Measurements from ENCODE around the gene TDRD7.
A peak's percentile ranks its signal among the peaks of the same experiment; 100 is the strongest.

Gene TDRD7

DNA sequence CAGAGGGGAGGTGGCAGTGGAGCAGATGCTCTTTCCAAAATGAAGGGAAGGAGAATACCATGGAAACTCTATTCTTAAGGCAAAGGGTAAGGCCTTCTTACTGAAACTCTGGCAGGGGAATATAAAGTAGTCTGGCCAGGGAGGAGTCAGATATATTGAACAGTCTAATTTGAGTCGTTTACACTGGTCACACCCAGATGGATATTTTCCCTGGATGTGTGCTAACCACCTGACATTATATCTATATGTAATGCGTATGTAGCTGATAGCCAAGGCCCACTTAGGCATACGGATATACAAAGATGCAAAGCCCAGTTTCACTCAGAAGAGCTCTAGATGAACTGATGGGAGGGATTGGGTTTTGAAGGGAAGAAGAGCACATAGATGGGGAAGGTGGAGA, 7.0 kb downstream of the TDRD7 start:
- H3K9me3 ChIP-seq (ENCODE audit: insufficient read depth, low read depth, low read length) = no peaks in the 10 kb centered on the region
- H3K36me3 ChIP-seq (ENCODE audit: control insufficient read depth in 1 of 2, insufficient read depth in 2 of 2, low read length in 2 of 2) = no peaks in the 10 kb centered on the region
- no peak overlapping the region for H4K12ac ChIP-seq (ENCODE audit: low read depth, low read length)
- H2AK5ac ChIP-seq (ENCODE audit: low read length) = no peak overlapping the region
- no peaks in the 10 kb centered on the region for H3K79me1 ChIP-seq (ENCODE audit: low read length)
- no peak overlapping the region for H2BK5ac ChIP-seq (ENCODE audit: low read depth, low read length, poor library complexity)
- no peak overlapping the region for H3K4me3 ChIP-seq (ENCODE audit: low read depth, low read length)
- no peaks in the 10 kb centered on the region for H3K79me2 ChIP-seq (ENCODE audit: control insufficient read depth, insufficient read depth, low read length, poor library complexity)
- no peak overlapping the region for H4K91ac ChIP-seq (ENCODE audit: low read depth, low read length)
- no peak overlapping the region for H2AFZ ChIP-seq (ENCODE audit: insufficient read depth, low read length, poor library complexity)
- H3K27ac ChIP-seq (ENCODE audit: low read depth, low read length) = no peak overlapping the region
- H3K9ac ChIP-seq (ENCODE audit: low read length) = no peak overlapping the region
- H3K18ac ChIP-seq (ENCODE audit: low read length) = no peak overlapping the region
- H3K23ac ChIP-seq (ENCODE audit: low read length) = no peak overlapping the region
- no CpG with 5 or more reads among the region's 3 CpGs for WGBS (ENCODE audit: extremely low coverage, insufficient coverage, insufficient read length)
- H3K4me2 ChIP-seq (ENCODE audit: low read length) = no peak overlapping the region
- H3K4ac ChIP-seq (ENCODE audit: low read depth, low read length) = no peak overlapping the region
- no peak overlapping the region for H2BK12ac ChIP-seq (ENCODE audit: low read length)
- H3K4me1 ChIP-seq (ENCODE audit: control insufficient read depth in 1 of 2, insufficient read depth in 2 of 2, low read length in 2 of 2) = no peaks in the 10 kb centered on the region
- no peak overlapping the region for H2BK120ac ChIP-seq (ENCODE audit: insufficient read depth, low read length, poor library complexity)
- no peak for DNase-seq
- no peak overlapping the region for H4K8ac ChIP-seq (ENCODE audit: low read depth, low read length)
- H3K14ac ChIP-seq (ENCODE audit: low read length) = no peak overlapping the region
- H3K27me3 ChIP-seq (ENCODE audit: insufficient read depth, low read length) = no peaks in the 10 kb centered on the region

DNA sequence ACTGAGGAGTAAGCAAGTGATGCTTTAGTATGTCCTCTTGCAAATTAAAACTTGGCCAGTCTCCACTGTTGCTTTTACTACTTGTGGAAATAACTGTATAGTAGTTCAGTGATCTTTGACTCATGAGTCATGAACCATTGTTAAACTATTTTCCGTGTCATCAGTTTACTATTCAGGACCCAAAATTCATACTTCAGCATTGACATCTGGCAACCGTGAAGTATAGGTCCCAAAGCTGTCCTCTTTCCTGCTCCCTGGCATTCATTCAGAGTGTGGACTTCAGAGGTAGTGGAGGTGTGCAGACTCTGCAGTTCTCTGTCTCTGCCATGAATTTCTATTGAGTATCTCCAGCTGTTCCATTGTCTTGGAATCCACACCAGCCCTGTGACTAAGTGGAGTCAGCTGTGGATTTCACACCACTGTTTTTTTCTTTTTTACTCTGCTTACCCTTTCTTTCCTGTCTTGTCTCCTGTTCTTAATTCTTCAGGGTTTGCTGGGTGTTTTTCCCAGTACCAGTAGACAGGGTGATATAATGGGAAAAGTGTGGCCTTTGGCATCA, 7.5 kb downstream of the TDRD7 start:
- Histone ChIP-seq H2AFZ (ENCODE audit: insufficient read depth, low read length, poor library complexity) (no peak overlapping the region), H2BK120ac (ENCODE audit: insufficient read depth, low read length, poor library complexity) (no peak overlapping the region), H2BK12ac (ENCODE audit: low read length) (no peak overlapping the region), H2BK5ac (ENCODE audit: low read depth, low read length, poor library complexity) (no peak overlapping the region), H3K79me1 (ENCODE audit: low read length) (no peaks in the 10 kb centered on the region), H3K18ac (ENCODE audit: low read length) (no peak overlapping the region), H2AK5ac (ENCODE audit: low read length) (no peak overlapping the region), H3K4me1 (ENCODE audit: control insufficient read depth in 1 of 2, insufficient read depth in 2 of 2, low read length in 2 of 2) (no peaks in the 10 kb centered on the region), H3K79me2 (ENCODE audit: control insufficient read depth, insufficient read depth, low read length, poor library complexity) (no peaks in the 10 kb centered on the region), H3K36me3 (ENCODE audit: control insufficient read depth in 1 of 2, insufficient read depth in 2 of 2, low read length in 2 of 2) (no peaks in the 10 kb centered on the region), H4K12ac (ENCODE audit: low read depth, low read length) (no peak overlapping the region), H3K4me3 (ENCODE audit: low read depth, low read length) (no peak overlapping the region), H3K23ac (ENCODE audit: low read length) (no peak overlapping the region), H3K4ac (ENCODE audit: low read depth, low read length) (no peak overlapping the region), H3K27me3 (ENCODE audit: insufficient read depth, low read length) (no peaks in the 10 kb centered on the region), H3K4me2 (ENCODE audit: low read length) (no peak overlapping the region), H3K14ac (ENCODE audit: low read length) (no peak overlapping the region), H3K9ac (ENCODE audit: low read length) (no peak overlapping the region), H4K91ac (ENCODE audit: low read depth, low read length) (no peak overlapping the region), H3K27ac (ENCODE audit: low read depth, low read length) (no peak overlapping the region), H3K9me3 (ENCODE audit: insufficient read depth, low read depth, low read length) (no peaks in the 10 kb centered on the region), H4K8ac (ENCODE audit: low read depth, low read length) (no peak overlapping the region)
- DNase-seq = peak in 1 of 2 donors; percentile 50
- WGBS (ENCODE audit: extremely low coverage, insufficient coverage, insufficient read length) = no CpG with 5 or more reads among the region's 2 CpGs

DNA sequence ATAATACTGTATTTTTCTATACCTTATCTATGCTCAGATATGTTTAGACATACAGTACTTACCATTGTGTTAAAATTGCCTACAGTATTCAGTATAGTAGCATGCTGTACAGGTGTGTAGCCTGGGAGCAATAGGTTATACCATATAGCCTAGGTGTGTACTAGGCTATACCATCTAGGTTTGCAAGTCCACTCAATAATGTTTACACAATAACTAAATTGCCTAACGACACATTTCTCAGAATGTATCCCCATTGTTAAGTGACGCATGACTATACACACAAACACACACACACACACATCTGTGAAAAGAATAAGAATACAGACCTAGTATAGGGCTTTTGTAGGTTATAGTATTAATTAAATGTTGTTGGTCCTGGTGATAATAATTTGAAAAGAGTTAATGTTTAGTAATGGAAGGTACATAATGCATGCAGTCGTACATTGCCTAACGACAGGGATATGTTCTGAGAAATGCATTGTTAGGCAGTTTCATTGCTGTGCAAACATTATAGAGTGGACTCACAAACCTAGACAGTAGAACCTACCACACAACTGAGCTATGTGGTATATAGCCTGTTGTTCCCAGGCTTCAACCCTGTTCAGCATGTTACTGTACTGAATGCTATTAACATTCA, 13.6 kb downstream of the TDRD7 start:
- no peak for DNase-seq
- Histone ChIP-seq H3K79me1 (ENCODE audit: low read length) (no peaks in the 10 kb centered on the region), H2BK5ac (ENCODE audit: low read depth, low read length, poor library complexity) (no peak overlapping the region), H3K9ac (ENCODE audit: low read length) (no peak overlapping the region), H3K4me2 (ENCODE audit: low read length) (no peak overlapping the region), H4K91ac (ENCODE audit: low read depth, low read length) (no peak overlapping the region), H3K79me2 (ENCODE audit: control insufficient read depth, insufficient read depth, low read length, poor library complexity) (no peaks in the 10 kb centered on the region), H2BK120ac (ENCODE audit: insufficient read depth, low read length, poor library complexity) (no peak overlapping the region), H3K14ac (ENCODE audit: low read length) (no peak overlapping the region), H3K27ac (ENCODE audit: low read depth, low read length) (no peak overlapping the region), H3K4ac (ENCODE audit: low read depth, low read length) (no peak overlapping the region), H3K9me3 (ENCODE audit: insufficient read depth, low read depth, low read length) (no peaks in the 10 kb centered on the region), H3K18ac (ENCODE audit: low read length) (no peak overlapping the region), H3K27me3 (ENCODE audit: insufficient read depth, low read length) (no peaks in the 10 kb centered on the region), H2AFZ (ENCODE audit: insufficient read depth, low read length, poor library complexity) (no peak overlapping the region), H4K8ac (ENCODE audit: low read depth, low read length) (no peak overlapping the region), H2AK5ac (ENCODE audit: low read length) (no peak overlapping the region), H3K23ac (ENCODE audit: low read length) (no peak overlapping the region), H2BK12ac (ENCODE audit: low read length) (no peak overlapping the region), H3K4me1 (ENCODE audit: control insufficient read depth in 1 of 2, insufficient read depth in 2 of 2, low read length in 2 of 2) (no peaks in the 10 kb centered on the region), H3K4me3 (ENCODE audit: low read depth, low read length) (no peak overlapping the region), H3K36me3 (ENCODE audit: control insufficient read depth in 1 of 2, insufficient read depth in 2 of 2, low read length in 2 of 2) (no peaks in the 10 kb centered on the region), H4K12ac (ENCODE audit: low read depth, low read length) (no peak overlapping the region)
- WGBS (ENCODE audit: extremely low coverage, insufficient coverage, insufficient read length) = no CpG with 5 or more reads among the region's 4 CpGs

DNA sequence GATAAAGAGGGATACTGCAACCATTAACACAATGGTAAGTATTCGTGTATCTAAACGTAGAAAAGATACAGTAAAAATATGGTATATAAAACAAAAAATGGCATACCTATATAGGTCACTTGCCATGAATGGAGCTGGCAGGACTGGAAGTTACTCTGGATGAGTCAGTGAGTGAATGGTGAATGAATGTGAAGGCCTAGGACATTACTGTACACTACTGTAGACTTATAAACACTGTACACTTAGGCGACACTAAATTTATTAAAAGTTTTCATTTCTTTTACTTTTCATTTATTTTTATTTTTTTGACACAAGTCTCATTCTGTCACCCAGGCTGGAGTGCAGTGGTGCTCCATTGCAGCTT, 14.1 kb downstream of the TDRD7 start:
- Histone ChIP-seq H3K27me3 (ENCODE audit: insufficient read depth, low read length) (no peaks in the 10 kb centered on the region), H3K4me1 (ENCODE audit: control insufficient read depth in 1 of 2, insufficient read depth in 2 of 2, low read length in 2 of 2) (no peaks in the 10 kb centered on the region), H3K79me2 (ENCODE audit: control insufficient read depth, insufficient read depth, low read length, poor library complexity) (no peaks in the 10 kb centered on the region), H2BK5ac (ENCODE audit: low read depth, low read length, poor library complexity) (no peak overlapping the region), H3K4me2 (ENCODE audit: low read length) (no peak overlapping the region), H3K9ac (ENCODE audit: low read length) (no peak overlapping the region), H3K4ac (ENCODE audit: low read depth, low read length) (no peak overlapping the region), H3K79me1 (ENCODE audit: low read length) (no peaks in the 10 kb centered on the region), H3K4me3 (ENCODE audit: low read depth, low read length) (no peak overlapping the region), H4K8ac (ENCODE audit: low read depth, low read length) (no peak overlapping the region), H2AFZ (ENCODE audit: insufficient read depth, low read length, poor library complexity) (no peak overlapping the region), H4K12ac (ENCODE audit: low read depth, low read length) (no peak overlapping the region), H3K23ac (ENCODE audit: low read length) (no peak overlapping the region), H3K27ac (ENCODE audit: low read depth, low read length) (no peak overlapping the region), H3K9me3 (ENCODE audit: insufficient read depth, low read depth, low read length) (no peaks in the 10 kb centered on the region), H3K36me3 (ENCODE audit: control insufficient read depth in 1 of 2, insufficient read depth in 2 of 2, low read length in 2 of 2) (no peaks in the 10 kb centered on the region), H2BK12ac (ENCODE audit: low read length) (no peak overlapping the region), H3K14ac (ENCODE audit: low read length) (no peak overlapping the region), H4K91ac (ENCODE audit: low read depth, low read length) (no peak overlapping the region), H3K18ac (ENCODE audit: low read length) (no peak overlapping the region), H2BK120ac (ENCODE audit: insufficient read depth, low read length, poor library complexity) (no peak overlapping the region), H2AK5ac (ENCODE audit: low read length) (no peak overlapping the region)
- no CpG with 5 or more reads among the region's 3 CpGs for WGBS (ENCODE audit: extremely low coverage, insufficient coverage, insufficient read length)
- no peak for DNase-seq

Measured in trophoblast cell (in vitro differentiated cells and primary cell).